ENCODE measurements around the gene TMEM106A. TPM values are rescaled to one million over a fixed set of nuclear protein-coding genes. Genes with fewer than 3 reads are reported as not detected.
A peak's percentile ranks its signal among the peaks of the same experiment; 100 is the strongest.
"Not testable (repeated sequence)": the region's sequence is repeated elsewhere in the genome, so short reads cannot be mapped to it uniquely, and the experiment has no call there.

Gene TMEM106A
- total RNA-seq: 4.0 TPM
- long read RNA-seq, partial matches to known transcripts: 0 of 1 reads
- long read RNA-seq, other reads (novel, unspliced or antisense): 1 of 1 reads

GRCh38 chr17:43211480-43212402 lies at the start of gene TMEM106A:
Gene TMEM106A (plus strand): TSS chr17:43211875. CDS start chr17:43213042, 1,167 bp downstream.
- peak; percentile 80 for DNase-seq (ENCODE audit: low spot score)
- intact Hi-C loops (cut with DNase I): no loop called here

GRCh38 chr17:43165971-43166370 lies 45.7 kb upstream of the TMEM106A start:
- DNase-seq (ENCODE audit: low spot score); intact Hi-C loops (cut with DNase I): not testable (repeated sequence)

- intact Hi-C loops (cut with DNase I): loop anchor here (1.0 to 5.0 kb wide), 3 partner anchors 44 to 172 kb away; partner anchors contain the start of genes BRCA1, RPL27 and VAT1
- DNase-seq (ENCODE audit: low spot score): no peak
These were observed 42.0 kb upstream of the TMEM106A start for GRCh38 chr17:43169561-43170139.

- DNase-seq (ENCODE audit: low spot score): peak; percentile 93
- intact Hi-C loops (cut with DNase I): loop anchor here (1.0 to 5.0 kb wide), 3 partner anchors 45 to 173 kb away; partner anchors contain the start of genes BRCA1, RPL27 and VAT1
These were observed 41.4 kb upstream of the TMEM106A start for GRCh38 chr17:43170140-43170765.

- intact Hi-C loops (cut with DNase I): loop anchor here (1.0 to 5.0 kb wide), 3 partner anchors 46 to 174 kb away; partner anchors contain the start of genes BRCA1, RPL27 and VAT1
- peak; percentile 96 for DNase-seq (ENCODE audit: low spot score)
These were observed 40.7 kb upstream of the TMEM106A start, which contains the start of gene NBR1 for GRCh38 chr17:43170766-43171585. Gene NBR1 (plus strand): TSS chr17:43171214. CDS start chr17:43175800, 4,586 bp downstream.

- DNase-seq (ENCODE audit: low spot score): no peak
- intact Hi-C loops (cut with DNase I): loop anchor here (5.0 kb wide), 2 partner anchors 150 to 175 kb away; partner anchors contain the start of genes RPL27 and VAT1
These were observed 39.8 kb upstream of the TMEM106A start for GRCh38 chr17:43171586-43172487.

GRCh38 chr17:43175213-43176118 lies 36.2 kb upstream of the TMEM106A start:
- DNase-seq (ENCODE audit: low spot score): no peak
- intact Hi-C loops (cut with DNase I): no loop called here

GRCh38 chr17:43176119-43176570 lies 35.5 kb upstream of the TMEM106A start:
- intact Hi-C loops (cut with DNase I): no loop called here
- no peak for DNase-seq (ENCODE audit: low spot score)

- intact Hi-C loops (cut with DNase I): no loop called here
These were observed 27.8 kb upstream of the TMEM106A start for GRCh38 chr17:43183921-43184320.

GRCh38 chr17:43186656-43187055 lies 25.0 kb upstream of the TMEM106A start:
- intact Hi-C loops (cut with DNase I); DNase-seq (ENCODE audit: low spot score): not testable (repeated sequence)

More at GRCh38 chr17:43183921-43184320, 27.8 kb upstream of the TMEM106A start:
- DNase-seq (ENCODE audit: low spot score): no peak

GRCh38 chr17:43193251-43193650 lies 18.4 kb upstream of the TMEM106A start:
- intact Hi-C loops (cut with DNase I): no loop called here
- DNase-seq (ENCODE audit: low spot score): no peak

- no peak for DNase-seq (ENCODE audit: low spot score)
- intact Hi-C loops (cut with DNase I): no loop called here
These were observed 12.0 kb upstream of the TMEM106A start for GRCh38 chr17:43199633-43200032.

- no peak for DNase-seq (ENCODE audit: low spot score)
These were observed 11.5 kb upstream of the TMEM106A start for GRCh38 chr17:43200127-43200526.

GRCh38 chr17:43203013-43203412 lies 8.7 kb upstream of the TMEM106A start:
- DNase-seq (ENCODE audit: low spot score); intact Hi-C loops (cut with DNase I): not testable (repeated sequence)

More at GRCh38 chr17:43200127-43200526, 11.5 kb upstream of the TMEM106A start:
- intact Hi-C loops (cut with DNase I): no loop called here

GRCh38 chr17:43210576-43210975 lies 1.1 kb upstream of the TMEM106A start:
- DNase-seq (ENCODE audit: low spot score): no peak
- intact Hi-C loops (cut with DNase I): no loop called here

- intact Hi-C loops (cut with DNase I): no loop called here
- no peak for DNase-seq (ENCODE audit: low spot score)
These were observed 574 bp upstream of the TMEM106A start for GRCh38 chr17:43211123-43211479.

Data from cardiac septum (tissue), 1 donor.